NCI-H2029 (cell line): ENCODE data around the gene CAPN6.

Source experiments
- DNase-seq: peaks from one replicate; lab custom pipeline; 2025; lab: John Stamatoyannopoulos, UW

CAPN6 gene

DNA sequence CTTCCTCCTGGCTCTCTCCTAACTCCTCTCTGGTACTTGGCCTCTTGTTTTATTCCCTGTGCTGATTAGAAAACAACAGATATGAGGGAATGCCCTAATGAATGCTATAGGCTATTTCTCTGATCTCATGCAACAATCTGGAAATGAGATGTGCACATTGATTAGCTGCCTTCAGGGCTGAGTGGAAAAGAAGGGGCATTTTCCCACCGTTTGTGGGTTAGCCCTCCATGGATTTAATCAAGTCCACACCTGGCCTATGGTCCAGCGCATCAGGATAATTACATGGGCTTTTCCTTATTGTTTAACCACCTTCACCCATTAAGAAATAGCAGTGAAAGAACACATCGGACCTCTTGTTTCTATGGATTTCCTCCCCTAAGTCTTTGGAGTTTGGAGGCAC lies 70.0 kb downstream of the CAPN6 start:
- no peak for DNase-seq

DNA sequence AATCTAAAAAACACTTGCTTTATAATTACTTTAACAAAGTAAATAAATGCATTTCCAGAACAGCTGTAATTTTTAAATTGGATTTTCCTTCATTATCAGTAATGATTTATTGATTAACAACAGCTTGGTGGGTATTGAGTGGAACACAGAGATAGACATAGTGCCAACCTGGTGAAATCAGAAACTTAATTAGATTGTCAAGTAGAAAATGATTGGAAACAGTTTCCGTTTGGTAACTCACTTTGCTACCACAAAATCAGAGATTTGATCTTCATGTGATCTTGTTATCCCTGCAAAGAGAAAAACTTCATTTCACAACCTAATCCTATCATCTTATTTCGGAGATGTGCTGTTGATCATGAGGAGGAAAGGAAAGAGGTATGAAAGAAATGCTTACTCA lies 70.8 kb downstream of the CAPN6 start:
- no peak for DNase-seq
